GM21576 (cell line): ENCODE data around the gene NTRK3.
"Not testable (repeated sequence)": the region's sequence is repeated elsewhere in the genome, so short reads cannot be mapped to it uniquely, and the experiment has no call there.

ENCODE experiments used
- ATAC-seq: cut with Tn5 transposase; IDR thresholded peaks from one replicate; pipeline ENCODE4 v1.9.1; 2021; ENCODE audit warnings: mild to moderate bottlenecking, moderate library complexity; ENCODE audit not compliant: unreplicated experiment

The NTRK3 gene

GRCh38 chr15:88042047-88042446 is 214.5 kb downstream of the NTRK3 start:
- no peak for ATAC-seq

GRCh38 chr15:88040516-88040915 is 216.0 kb downstream of the NTRK3 start:
- ATAC-seq = no peak

GRCh38 chr15:88038261-88038660 is 218.3 kb downstream of the NTRK3 start:
- no peak for ATAC-seq

GRCh38 chr15:88036154-88036839 is 220.2 kb downstream of the NTRK3 start:
- no peak for ATAC-seq

- ATAC-seq = no peak
These were observed 221.2 kb downstream of the NTRK3 start for GRCh38 chr15:88035381-88035780.

- not testable (repeated sequence) for ATAC-seq
These were observed 223.1 kb downstream of the NTRK3 start for GRCh38 chr15:88033421-88033820.

- no peak for ATAC-seq
These were observed 223.8 kb downstream of the NTRK3 start for GRCh38 chr15:88032787-88033186.

- ATAC-seq = no peak
These were observed 225.1 kb downstream of the NTRK3 start for GRCh38 chr15:88031461-88031860.

GRCh38 chr15:88029696-88030095 is 226.8 kb downstream of the NTRK3 start:
- no peak for ATAC-seq

GRCh38 chr15:88028024-88028423 is 228.5 kb downstream of the NTRK3 start:
- no peak for ATAC-seq

- no peak for ATAC-seq
These were observed 232.6 kb downstream of the NTRK3 start for GRCh38 chr15:88023914-88024313.

GRCh38 chr15:88022716-88023115 is 233.8 kb downstream of the NTRK3 start:
- no peak for ATAC-seq

- no peak for ATAC-seq
These were observed 234.9 kb downstream of the NTRK3 start for GRCh38 chr15:88021601-88022000.

GRCh38 chr15:88020806-88021205 is 235.7 kb downstream of the NTRK3 start:
- no peak for ATAC-seq

GRCh38 chr15:88019656-88020055 is 236.9 kb downstream of the NTRK3 start:
- no peak for ATAC-seq

- no peak for ATAC-seq
These were observed 237.5 kb downstream of the NTRK3 start for GRCh38 chr15:88018869-88019641.

GRCh38 chr15:88017753-88018152 is 238.8 kb downstream of the NTRK3 start:
- ATAC-seq = no peak

- no peak for ATAC-seq
These were observed 240.1 kb downstream of the NTRK3 start for GRCh38 chr15:88016406-88016805.

- no peak for ATAC-seq
These were observed 241.2 kb downstream of the NTRK3 start for GRCh38 chr15:88015228-88015860.

GRCh38 chr15:88014454-88015160 is 241.9 kb downstream of the NTRK3 start:
- ATAC-seq = no peak

- ATAC-seq = no peak
These were observed 243.4 kb downstream of the NTRK3 start for GRCh38 chr15:88013111-88013510.
